IPS-NIHi7 (cell line): ENCODE results near the gene DUS4L.
"Not testable (repeated sequence)": the region's sequence is repeated elsewhere in the genome, so short reads cannot be mapped to it uniquely, and the experiment has no call there.

ENCODE experiments used
- DNase-seq: peaks from one replicate; pipeline ENCODE4 v3.0.0; 2012; ENCODE audit warnings: mixed read lengths; ENCODE audit errors: extremely low spot score

Gene DUS4L, protein sequence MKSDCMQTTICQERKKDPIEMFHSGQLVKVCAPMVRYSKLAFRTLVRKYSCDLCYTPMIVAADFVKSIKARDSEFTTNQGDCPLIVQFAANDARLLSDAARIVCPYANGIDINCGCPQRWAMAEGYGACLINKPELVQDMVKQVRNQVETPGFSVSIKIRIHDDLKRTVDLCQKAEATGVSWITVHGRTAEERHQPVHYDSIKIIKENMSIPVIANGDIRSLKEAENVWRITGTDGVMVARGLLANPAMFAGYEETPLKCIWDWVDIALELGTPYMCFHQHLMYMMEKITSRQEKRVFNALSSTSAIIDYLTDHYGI

DNA sequence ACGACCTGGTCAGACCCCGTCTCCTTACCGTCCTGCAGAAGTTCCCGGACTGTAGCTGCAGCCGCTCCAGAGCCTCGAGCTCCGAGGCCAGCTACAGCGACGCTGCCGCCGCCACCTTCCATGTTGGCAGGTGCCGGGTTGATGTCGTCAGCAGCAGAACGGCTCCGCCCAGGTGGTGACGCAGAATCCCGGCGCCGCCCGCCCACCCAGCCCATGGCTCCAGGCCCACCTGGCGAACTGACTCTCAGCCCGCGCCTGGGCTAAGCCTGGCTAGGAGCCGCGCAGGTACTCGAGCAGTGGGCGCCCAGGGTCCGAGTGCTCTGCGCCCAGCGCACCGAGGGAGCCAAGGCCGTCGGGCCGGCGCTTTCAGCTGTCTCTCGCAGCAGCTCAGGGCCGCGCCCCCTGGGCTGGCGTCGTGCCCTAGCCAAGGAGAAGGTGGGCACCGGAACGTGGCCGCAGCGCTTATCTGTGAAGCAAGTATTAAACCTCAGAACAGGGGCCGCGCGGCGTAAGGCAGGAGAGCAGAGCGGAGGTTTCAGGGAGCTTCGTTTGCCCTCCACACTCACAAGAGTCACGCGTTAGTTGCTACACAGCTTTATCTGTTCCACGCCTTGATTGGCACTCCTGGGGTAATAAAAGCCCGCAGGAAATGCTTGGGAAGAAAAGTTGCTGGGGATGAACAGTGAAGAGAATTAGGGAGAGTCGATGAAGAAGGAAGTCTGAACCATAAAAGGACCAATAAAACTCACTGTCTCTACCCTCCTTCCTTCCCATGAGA, at the start of gene DUS4L, which contains the start of gene COG5:
TSS of gene DUS4L (plus strand) at position 197 of the 778 bp plus-strand sequence. CDS start 3,100 bp downstream, outside the sequence.
TSS of gene COG5 (minus strand) at position 146 of the 778 bp plus-strand sequence. CDS start at position 122, 24 bp downstream.
- DNase-seq, result peak; percentile 90

DNA sequence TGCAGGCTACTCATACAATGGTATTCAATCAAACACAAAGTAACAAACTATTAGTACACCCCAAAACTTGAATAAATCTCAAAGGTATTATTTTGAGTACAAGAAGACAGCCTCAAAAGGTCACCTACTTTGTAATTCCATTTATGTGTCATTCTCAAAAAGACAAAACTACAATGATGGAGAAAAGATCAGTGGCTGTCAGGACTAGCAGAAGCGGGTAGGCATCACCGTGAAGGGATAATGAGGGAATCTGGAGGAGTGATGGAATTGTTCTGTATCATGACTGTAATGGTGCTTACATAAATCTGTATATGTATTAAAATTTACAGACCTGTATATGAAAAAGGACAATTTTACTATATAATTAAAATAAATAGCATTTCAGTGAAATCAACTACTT, 37.1 kb upstream of the DUS4L start:
- DNase-seq, result no peak

DNA sequence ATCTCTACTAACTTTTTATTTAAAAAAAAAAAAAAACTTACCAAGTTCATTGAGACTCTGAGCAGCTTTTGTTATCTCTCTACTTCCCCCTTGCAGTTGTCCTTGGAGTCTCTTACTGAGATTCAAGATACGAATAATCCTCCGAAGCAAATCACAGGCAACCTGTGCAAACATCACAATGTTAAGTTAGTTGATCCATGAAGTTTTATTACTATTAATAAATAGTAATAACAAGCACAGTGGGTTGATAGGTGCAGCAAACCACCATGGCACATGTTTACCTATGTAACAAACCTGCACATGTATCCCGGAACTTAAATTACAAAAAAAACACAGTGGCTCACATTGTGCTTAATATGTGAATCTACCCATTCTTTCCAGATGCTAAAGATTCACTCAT, 36.6 kb upstream of the DUS4L start:
- DNase-seq, result no peak

DNA sequence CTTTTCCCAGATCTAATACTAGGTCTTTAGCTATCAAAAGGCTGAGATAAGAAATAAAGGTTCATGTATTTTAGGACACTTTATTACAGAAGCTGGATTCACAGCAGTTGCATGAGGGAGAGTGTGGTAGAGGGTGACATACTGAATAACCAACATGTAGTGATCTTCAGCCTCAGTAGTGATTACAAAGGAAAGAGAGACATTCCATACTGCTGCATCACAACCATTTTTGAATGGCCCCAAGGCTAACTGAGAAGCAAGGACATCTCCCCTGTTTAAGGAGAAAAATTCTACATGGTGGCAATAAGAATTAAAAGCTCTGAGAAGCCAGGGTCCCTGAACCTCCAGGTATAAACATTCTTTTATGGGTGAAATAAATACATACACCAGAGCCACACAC, 35.3 kb upstream of the DUS4L start:
- DNase-seq, result no peak

DNA sequence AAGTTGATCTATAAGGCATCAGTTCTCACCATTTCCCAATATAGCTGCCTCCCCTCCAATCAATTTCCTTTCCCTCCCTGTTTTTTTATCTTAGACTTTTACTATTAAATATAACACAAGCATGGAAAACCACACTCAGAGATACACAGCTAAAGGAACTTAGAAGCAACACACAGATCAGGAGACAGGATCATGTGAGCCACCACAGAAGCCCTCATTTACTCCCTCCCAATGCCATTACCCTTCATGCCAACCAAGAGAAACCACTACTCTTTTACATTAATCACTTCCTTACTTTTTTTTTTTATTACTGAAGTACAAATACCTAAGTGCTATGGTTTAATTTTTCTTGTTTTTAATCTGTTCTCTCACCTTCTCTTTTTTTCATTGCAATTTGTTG, 33.0 kb upstream of the DUS4L start:
- no peak for DNase-seq

DNA sequence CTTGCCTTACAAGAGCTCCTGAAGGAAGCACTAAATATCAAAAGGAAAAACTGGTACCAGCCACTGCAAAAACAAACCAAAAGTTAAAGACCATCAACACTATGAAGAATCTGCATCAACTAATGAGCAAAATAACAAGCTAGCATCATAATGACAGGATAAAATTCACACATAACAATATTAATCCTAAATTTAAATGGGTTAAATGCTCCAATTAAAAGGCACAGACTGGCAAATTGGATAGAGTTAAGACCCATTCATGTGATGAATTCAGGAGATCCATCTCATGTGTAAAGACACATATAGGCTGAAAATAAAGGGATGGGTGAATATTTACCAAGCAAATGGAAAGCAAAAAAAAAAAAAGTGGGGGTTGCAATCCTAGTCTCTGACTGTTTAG, 29.6 kb upstream of the DUS4L start:
- DNase-seq, result no peak

DNA sequence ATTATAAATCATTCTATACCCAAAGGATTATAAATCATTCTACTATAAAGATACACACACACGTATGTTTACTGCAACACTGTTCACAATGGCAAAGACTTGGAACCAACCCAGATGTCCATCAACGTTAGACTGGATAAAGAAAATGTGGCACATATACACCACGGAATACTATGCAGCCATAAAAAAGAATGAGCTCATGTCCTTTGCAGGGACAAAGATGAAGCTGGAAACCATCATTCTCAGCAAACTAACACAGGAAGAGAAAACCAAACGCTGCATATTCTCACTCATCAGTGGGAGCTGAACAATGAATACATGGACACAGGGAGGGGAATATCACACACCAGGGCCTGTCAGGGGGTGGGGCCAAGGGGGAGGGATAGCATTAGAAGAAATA, 26.5 kb upstream of the DUS4L start:
- DNase-seq, result not testable (repeated sequence)

DNA sequence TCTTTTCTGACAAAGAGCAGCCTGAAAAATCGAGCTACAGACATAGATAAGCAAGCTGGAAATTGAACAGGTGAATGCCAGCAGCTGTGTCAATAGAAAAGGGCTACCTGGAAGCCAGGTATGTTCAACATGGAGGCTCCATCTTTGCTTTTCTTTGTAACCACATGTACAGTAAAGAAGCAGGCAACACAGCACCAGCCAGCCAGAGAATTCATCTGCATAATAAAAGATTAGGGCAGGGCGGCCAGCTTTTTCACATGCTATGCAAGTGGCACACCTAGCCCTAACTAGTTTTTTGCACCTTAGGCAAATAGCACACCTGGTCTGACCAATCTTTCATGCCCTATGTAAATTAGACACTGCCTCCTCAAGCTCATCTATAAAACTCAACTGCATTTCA, 25.8 kb upstream of the DUS4L start:
- no peak for DNase-seq

DNA sequence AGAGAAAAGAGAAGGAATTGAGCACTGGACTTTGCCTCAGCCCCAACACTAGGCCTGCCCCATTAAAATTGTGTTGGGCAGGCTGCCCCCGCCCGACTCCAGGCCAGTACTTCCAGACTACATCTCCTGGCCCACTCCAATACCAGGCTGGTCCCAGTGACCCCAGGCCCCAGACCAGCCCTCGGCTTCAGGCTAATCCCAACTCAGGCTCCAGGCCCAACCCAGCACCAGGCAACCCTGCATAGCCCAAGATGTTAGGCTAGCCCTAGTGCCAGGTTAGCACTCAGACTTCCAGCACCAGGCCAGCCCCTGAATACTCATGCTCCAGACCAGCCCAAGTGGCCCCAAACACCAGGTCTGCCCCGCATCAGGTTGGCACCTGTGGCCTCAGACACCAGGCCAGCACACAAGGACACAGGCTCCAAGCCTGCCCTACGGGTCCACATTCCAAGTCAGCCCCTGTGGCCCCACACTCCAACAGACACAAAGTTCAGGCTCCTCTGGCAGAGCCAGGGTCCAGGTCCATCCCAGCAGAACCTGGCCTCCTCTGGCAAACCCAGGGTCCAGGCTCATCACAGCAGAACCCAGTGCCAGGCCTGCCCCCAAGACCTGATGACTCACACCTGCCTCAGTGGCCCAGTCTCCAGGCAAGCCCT, 20.3 kb upstream of the DUS4L start:
- DNase-seq, result no peak

DNA sequence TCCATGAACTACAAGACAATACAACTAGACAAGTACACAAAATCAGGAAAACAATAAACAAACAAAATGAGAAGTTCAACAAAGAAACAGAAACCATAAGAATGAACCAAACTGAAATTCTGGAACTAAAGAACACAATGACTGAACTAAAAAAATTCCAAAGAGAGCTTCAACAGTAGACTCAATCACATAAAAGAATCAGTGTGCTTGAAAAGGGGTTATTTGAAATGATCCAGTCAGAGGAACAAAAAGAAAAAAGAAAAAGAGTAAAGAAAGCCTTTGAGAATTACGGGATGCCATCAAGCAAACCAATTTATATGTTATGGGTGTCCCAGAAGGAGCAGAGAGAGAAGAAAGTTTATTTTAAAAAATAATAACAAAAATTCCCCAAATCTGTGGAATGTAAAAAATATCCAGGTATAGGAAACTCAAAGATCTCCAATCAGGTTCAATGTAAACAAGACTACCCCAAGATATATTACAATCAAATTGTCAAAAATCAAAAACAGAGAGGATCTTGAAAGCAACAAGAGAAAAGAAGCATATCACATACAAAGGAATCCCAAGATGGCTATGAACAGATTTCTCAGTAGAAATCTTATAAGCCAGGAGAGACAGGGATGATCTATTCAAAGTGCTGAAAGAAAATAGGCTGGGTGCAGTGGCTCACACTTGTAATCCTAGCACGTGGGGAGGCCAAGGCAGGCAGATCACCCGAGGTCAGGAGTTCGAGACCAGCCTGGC, 18.8 kb upstream of the DUS4L start:
- no peak for DNase-seq

DNA sequence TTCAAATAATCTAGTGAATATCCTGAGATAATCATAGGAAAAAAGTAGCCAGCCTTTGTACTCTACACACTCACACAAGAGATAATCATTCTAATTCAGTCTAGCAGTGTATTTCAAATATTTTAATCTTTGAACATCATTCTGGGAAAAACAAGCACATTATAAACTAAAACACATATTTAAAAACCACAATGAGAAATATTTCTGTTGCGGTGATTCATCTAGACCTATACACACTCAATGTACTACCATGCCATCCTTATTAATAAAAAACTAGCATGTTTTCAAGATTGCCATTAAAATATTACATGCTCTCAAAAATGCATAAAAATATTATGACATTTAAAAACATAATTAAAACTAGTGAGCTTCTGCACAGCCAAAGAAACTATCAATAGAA, 11.8 kb upstream of the DUS4L start:
- no peak for DNase-seq

DNA sequence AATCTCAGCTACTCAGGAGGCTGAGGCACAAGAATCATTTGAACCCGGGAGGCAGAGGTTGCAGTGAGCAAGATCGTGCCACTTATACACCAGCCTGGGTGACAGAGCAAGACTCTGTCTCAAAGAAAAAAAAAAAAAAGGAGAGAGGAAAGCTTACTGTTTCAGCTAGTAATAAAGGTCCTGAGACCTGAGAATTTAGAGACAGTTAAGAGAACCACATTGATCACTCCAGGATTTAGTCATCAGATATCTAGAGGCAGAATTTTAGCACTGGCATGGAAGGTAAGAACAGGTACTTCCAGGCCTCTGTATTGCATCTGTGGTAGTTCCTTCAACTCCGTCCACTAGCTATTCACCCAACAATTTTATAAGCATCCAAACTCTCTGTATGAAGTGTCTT, 7.9 kb upstream of the DUS4L start:
- DNase-seq, result no peak

DNA sequence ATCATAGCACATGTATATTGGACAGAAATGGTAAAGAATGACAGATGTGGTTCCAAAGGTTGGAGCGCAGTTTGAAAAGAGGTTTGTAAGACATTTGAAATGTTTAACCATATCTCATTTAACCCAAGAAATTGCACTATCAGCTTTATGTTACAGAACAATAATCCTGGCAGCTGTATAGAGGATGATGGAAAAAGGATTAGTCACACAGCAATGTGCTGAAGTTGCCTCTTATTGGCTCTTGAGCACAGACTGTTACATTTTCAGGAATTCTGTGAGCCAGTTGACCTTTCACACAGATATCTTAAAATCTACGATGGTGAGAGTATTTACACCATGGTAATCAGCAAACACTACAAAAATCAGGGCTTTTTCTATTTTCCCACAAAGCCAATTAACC, 3.9 kb upstream of the DUS4L start:
- DNase-seq, result no peak

DNA sequence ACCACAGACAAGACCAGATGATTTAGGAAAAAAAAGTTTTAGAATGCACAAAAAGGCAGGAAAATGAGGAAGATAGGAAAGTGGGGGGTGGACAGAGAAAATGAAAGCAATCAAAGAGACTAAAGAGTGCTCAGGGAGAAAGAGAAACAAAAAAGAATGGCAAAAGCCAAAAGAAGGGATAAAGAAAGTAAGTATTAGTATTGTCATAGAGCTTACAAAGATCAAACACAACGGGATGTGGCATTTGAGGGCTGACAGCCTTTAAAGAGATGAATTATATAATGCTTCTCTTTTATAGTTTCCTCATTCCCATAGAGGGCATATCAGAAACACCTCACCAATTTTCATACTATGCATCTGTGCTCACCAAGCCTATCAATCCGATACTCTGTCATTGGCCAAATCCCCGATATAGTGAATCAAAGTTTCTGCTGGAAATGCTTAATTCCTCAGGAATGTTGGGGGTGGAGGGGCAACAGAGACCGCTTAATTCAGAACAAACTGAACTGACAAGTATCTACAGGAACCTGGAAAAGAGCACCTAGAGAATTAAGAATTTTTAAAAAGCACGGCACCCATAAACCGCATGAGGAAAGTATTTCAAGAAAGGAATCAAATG, 2.8 kb upstream of the DUS4L start:
- no peak for DNase-seq

DNA sequence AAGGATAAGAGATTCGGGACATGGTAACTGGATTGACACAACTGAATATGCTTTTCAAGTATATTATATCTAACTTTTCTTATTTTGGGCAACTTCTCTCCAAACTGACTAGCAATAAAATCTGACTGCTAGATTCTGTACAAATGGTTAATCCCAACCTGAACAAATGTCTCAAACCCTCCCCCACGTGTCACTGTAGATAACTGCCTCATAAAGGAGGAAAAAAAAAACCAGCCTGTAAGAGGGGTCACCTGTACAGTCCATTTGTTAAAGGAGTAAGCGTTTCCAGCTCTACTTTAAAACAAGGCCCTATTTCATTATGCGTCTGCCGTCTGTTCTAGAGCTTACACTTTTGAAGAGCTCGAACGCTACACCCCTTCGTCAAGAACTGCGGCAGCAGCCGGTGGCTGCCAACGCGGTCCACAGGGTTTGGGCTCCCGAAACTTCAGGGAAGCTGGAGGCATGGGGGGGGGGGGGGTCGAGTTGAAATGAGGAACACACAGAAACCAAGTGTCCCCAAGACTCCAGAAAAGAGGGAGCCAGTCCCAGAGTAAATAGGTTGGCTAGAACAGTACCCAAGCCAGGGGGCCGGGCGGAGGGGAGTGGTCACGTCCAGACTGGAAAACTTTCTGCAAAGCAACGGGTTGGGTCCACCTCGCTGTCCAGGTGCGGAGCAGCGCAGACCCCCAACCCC, 543 bp upstream of the DUS4L start:
- DNase-seq, result peak; percentile 61

DNA sequence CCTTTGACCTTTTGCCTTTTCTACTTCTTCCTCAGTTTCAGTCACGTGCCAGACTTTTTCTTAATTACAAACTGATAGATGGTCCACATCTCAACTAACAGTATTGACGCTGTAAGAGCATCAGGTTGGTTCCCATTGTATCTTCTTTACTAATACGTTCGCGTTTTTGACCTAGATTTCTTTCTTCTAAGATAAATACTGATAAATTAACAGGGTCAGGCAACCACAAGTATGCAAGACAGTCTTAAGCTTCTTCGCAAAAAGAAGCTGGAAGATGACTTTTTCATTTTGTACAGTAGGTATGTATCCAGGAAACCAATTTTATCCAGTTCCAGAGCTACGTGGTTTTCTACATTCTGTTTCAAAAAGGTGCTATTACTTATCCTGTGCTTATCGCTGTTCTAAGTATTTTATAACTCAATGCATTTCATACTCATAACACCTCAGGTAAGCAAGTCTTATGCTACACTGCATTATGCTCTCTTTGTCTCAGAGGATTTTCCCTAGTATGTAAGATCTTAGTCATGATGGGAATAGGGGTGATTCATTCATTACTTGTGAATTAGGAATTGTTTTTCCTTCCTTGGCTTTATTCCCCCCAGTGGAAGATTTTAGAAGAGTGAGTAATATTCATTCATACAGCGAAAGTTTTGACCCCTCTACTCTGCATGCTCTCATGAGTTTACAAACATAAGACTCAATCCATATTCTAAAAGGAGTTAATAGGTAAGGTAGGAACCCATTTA, 955 bp downstream of the DUS4L start:
- no peak for DNase-seq

DNA sequence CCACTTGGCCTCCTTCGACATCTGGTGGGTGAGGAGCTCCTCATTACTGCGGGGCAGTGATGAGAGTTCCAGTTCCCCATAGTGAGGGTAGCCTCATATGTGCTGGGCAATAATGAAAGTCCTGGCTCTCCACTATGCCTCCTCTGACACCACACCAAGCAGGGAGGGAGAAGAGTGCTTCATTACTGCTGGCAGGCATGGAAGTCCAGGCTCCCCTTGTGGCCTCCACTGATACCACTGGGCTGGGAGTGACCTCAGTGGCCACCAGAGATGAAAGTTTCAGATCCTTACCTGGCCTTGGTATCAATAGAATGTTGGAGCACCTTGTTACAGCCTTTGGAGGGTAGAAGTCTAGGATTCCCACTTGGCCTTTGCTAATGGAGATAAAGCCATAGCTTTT, 6.5 kb downstream of the DUS4L start:
- DNase-seq, result no peak

DNA sequence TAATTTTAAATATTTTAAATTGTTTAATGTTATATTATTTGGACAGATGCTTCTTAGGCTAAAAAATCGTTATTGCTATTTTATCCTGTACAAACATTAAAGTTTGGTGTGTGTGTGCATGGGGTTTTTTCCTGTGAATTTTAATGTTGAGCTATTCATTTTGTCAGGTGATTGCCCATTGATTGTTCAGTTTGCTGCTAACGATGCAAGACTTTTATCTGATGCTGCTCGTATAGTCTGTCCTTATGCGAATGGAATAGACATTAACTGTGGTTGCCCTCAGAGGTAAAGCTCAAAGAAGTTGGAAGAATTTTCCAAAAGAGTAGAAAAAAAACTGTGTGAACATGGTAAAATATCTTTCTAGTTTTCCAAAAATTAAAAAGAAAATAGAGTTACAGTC, 9.8 kb downstream of the DUS4L start:
- DNase-seq, result no peak

DNA sequence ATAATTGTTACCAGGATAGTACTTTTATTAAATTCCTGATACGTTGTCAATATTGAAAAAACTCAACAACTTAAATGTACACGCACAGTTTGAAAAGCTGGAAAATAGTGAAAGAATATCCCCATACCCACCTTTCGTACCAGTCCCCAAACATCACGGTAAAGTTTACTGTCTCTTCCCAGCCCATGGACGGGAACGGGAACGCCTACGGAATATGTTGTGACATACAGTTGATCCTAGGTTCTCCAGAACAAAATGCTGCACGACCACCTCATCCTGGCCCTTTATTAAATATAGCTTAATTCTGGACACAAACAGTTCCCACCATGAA, 15.7 kb downstream of the DUS4L start:
- no peak for DNase-seq
